C4-2B (cell line): ENCODE results near the gene RUNDC3A.

Experiments used
- ZFX ChIP-seq: fragments of 450-650 bp; IDR thresholded peaks from 2 replicates; pipeline ENCODE4 v1.6.1; 2017
- TF ChIP-seq, protein P1 (sequence below): fragments of 450-650 bp; conservative IDR thresholded peaks from 2 replicates; pipeline ENCODE4 v1.5.1; 2017; ENCODE audit warnings: mild to moderate bottlenecking

GRCh38 chr17:44361292-44362260 is 53.2 kb downstream of the RUNDC3A start:
- TF ChIP-seq, protein P1, sequence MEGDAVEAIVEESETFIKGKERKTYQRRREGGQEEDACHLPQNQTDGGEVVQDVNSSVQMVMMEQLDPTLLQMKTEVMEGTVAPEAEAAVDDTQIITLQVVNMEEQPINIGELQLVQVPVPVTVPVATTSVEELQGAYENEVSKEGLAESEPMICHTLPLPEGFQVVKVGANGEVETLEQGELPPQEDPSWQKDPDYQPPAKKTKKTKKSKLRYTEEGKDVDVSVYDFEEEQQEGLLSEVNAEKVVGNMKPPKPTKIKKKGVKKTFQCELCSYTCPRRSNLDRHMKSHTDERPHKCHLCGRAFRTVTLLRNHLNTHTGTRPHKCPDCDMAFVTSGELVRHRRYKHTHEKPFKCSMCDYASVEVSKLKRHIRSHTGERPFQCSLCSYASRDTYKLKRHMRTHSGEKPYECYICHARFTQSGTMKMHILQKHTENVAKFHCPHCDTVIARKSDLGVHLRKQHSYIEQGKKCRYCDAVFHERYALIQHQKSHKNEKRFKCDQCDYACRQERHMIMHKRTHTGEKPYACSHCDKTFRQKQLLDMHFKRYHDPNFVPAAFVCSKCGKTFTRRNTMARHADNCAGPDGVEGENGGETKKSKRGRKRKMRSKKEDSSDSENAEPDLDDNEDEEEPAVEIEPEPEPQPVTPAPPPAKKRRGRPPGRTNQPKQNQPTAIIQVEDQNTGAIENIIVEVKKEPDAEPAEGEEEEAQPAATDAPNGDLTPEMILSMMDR, result no peak
- TF ChIP-seq ZFX, result no peak
